ENCODE measurements around the gene EFNA5.

EFNA5 gene

GRCh38 chr5:107542428-107542827 is 128.3 kb downstream of the EFNA5 start:
- TF ChIP-seq CSRNP3 (CRISPR knock-in tag; IDR thresholded peaks at IDR 0.05) (no peak), ZFP3 (CRISPR knock-in tag; IDR thresholded peaks at IDR 0.05) (no peak), PPARA (CRISPR knock-in tag; IDR thresholded peaks at IDR 0.05; ENCODE audit: borderline replicate concordance) (no peak), ZNF565 (CRISPR knock-in tag; conservative IDR thresholded peaks at IDR 0.05; ENCODE audit: low read depth) (no peak), CREB5 (CRISPR knock-in tag; IDR thresholded peaks at IDR 0.05; ENCODE audit: low read depth) (no peak), TSHZ2 (CRISPR knock-in tag; IDR thresholded peaks at IDR 0.05) (peak; percentile 14; the same call in 1 of the 2 replicates), OSR1 (CRISPR knock-in tag; IDR thresholded peaks at IDR 0.05) (no peak), ZFP30 (CRISPR knock-in tag; IDR thresholded peaks at IDR 0.05) (no peak), TOX (CRISPR knock-in tag; IDR thresholded peaks at IDR 0.05; ENCODE audit: borderline replicate concordance) (no peak), ARNTL (CRISPR knock-in tag; IDR thresholded peaks at IDR 0.05; ENCODE audit: borderline replicate concordance, low read depth) (no peak), SNAI2 (CRISPR knock-in tag; IDR thresholded peaks at IDR 0.05) (no peak), ESRRG (CRISPR knock-in tag; IDR thresholded peaks at IDR 0.05) (no peak), ISL1 (CRISPR knock-in tag; IDR thresholded peaks at IDR 0.05) (peak; percentile 36), POU6F1 (CRISPR knock-in tag; IDR thresholded peaks at IDR 0.05; ENCODE audit: borderline replicate concordance, low read depth) (no peak), BACH2 (CRISPR knock-in tag; IDR thresholded peaks at IDR 0.05; ENCODE audit: borderline replicate concordance) (no peak), GLIS3 (CRISPR knock-in tag; IDR thresholded peaks at IDR 0.05) (no peak), ZNF70 (CRISPR knock-in tag; IDR thresholded peaks at IDR 0.05) (no peak), TCF4 (CRISPR knock-in tag; IDR thresholded peaks at IDR 0.05; ENCODE audit: borderline replicate concordance) (no peak; the same call in 1 of the 2 replicates), ZC3H10 (CRISPR knock-in tag; IDR thresholded peaks at IDR 0.05) (no peak), CSDC2 (CRISPR knock-in tag; IDR thresholded peaks at IDR 0.05) (no peak), RARB (CRISPR knock-in tag; IDR thresholded peaks at IDR 0.05) (no peak), PATZ1 (CRISPR knock-in tag; IDR thresholded peaks at IDR 0.05; ENCODE audit: borderline replicate concordance) (peak; percentile 89; the same call in 1 of the 2 replicates)
- peak; percentile 91 for ATAC-seq

- TF ChIP-seq ZNF565 (CRISPR knock-in tag; conservative IDR thresholded peaks at IDR 0.05; ENCODE audit: low read depth) (no peak), ZFP3 (CRISPR knock-in tag; IDR thresholded peaks at IDR 0.05) (no peak), PATZ1 (CRISPR knock-in tag; IDR thresholded peaks at IDR 0.05; ENCODE audit: borderline replicate concordance) (no peak), CSDC2 (CRISPR knock-in tag; IDR thresholded peaks at IDR 0.05) (no peak), CREB5 (CRISPR knock-in tag; IDR thresholded peaks at IDR 0.05; ENCODE audit: low read depth) (no peak), BACH2 (CRISPR knock-in tag; IDR thresholded peaks at IDR 0.05; ENCODE audit: borderline replicate concordance) (no peak), RARB (CRISPR knock-in tag; IDR thresholded peaks at IDR 0.05) (no peak)
- ATAC-seq: no peak
These were observed 129.3 kb downstream of the EFNA5 start for GRCh38 chr5:107541400-107541799.
